A549 (cell line): ENCODE measurements around the gene TBC1D25.

Experiments used
- CBX2 ChIP-seq: fragments of 200-600 bp; sonication (generic); IDR thresholded peaks from 2 replicates; pipeline ENCODE4 v1.6.1; 2016; ENCODE audit warnings: low read depth, mild to moderate bottlenecking, borderline replicate concordance
- HOXA7 ChIP-seq: fragments of 250-450 bp; sonication (Bioruptor Pico); IDR thresholded peaks from 2 replicates; pipeline ENCODE4 v1.5.0; 2020; ENCODE audit warnings: mild to moderate bottlenecking, moderate library complexity
- JUNB ChIP-seq: fragments of >200 bp; sonication (Bioruptor Twin); formaldehyde crosslinking; IDR thresholded peaks from 2 replicates; pipeline ENCODE4 v1.6.1; 2016
- KDM1A ChIP-seq: fragments of 200-600 bp; sonication (generic); IDR thresholded peaks from 2 replicates; pipeline ENCODE4 v1.6.1; 2016; ENCODE audit warnings: low read depth, mild to moderate bottlenecking
- POLR2A ChIP-seq: IDR thresholded peaks from 2 replicates; pipeline ENCODE4 v1.6.1; 2012; ENCODE audit warnings: mild to moderate bottlenecking, low read length
- RNF2 ChIP-seq: fragments of 200-600 bp; sonication (generic); IDR thresholded peaks from 2 replicates; pipeline ENCODE4 v1.6.1; 2016; ENCODE audit warnings: low read depth, mild to moderate bottlenecking, antibody characterized with exemption, moderate library complexity, borderline replicate concordance
- SMC3 ChIP-seq: fragments of >200 bp; sonication (Bioruptor Twin); formaldehyde crosslinking; IDR thresholded peaks from 3 replicates; pipeline ENCODE4 v1.6.1; 2018; ENCODE audit warnings: inconsistent platforms
- TP53 ChIP-seq: fragments of 250-450 bp; sonication (Bioruptor Pico); IDR thresholded peaks from 2 replicates; pipeline ENCODE4 v1.5.0; 2021; ENCODE audit warnings: mild to moderate bottlenecking, moderate library complexity
- TF ChIP-seq, protein P1 (sequence below): fragments of >200 bp; sonication (Bioruptor Twin); formaldehyde crosslinking; IDR thresholded peaks from 3 replicates; pipeline ENCODE4 v1.5.1; 2016
- TF ChIP-seq, protein P2 (sequence below): IDR thresholded peaks from 2 replicates; pipeline ENCODE4 v1.6.1; 2012
- TF ChIP-seq, protein P3 (sequence below): fragments of 150-350 bp; IDR thresholded peaks from 2 replicates; pipeline ENCODE4 v1.6.1; 2014; ENCODE audit warnings: low read depth, mild to moderate bottlenecking, low read length
- TF ChIP-seq, protein P4 (sequence below): IDR thresholded peaks from 2 replicates; pipeline ENCODE4 v1.6.1; 2012; ENCODE audit warnings: low read depth, borderline replicate concordance
- TF ChIP-seq, protein P5 (sequence below): fragments of 450-650 bp; IDR thresholded peaks from 2 replicates; pipeline ENCODE4 v1.6.1; 2014; ENCODE audit warnings: antibody characterized with exemption

DNA sequence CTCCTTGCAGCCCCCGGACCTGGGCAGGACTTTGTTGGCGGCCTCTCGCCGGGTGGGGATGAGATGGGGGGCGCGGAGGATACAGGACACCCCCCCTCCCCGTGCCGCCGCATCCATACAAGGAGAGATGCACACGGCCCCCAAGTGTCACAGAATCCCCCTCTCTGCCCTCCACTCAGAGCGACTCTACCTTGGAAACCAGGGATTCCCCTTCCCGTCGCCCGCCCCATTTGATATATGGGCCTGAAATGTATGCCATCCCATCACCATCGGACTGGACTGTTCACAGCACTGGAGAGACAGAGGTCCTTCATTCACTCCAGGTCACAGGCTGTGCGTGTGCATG is 30.3 kb upstream of the TBC1D25 start:
- TF ChIP-seq, protein P1, sequence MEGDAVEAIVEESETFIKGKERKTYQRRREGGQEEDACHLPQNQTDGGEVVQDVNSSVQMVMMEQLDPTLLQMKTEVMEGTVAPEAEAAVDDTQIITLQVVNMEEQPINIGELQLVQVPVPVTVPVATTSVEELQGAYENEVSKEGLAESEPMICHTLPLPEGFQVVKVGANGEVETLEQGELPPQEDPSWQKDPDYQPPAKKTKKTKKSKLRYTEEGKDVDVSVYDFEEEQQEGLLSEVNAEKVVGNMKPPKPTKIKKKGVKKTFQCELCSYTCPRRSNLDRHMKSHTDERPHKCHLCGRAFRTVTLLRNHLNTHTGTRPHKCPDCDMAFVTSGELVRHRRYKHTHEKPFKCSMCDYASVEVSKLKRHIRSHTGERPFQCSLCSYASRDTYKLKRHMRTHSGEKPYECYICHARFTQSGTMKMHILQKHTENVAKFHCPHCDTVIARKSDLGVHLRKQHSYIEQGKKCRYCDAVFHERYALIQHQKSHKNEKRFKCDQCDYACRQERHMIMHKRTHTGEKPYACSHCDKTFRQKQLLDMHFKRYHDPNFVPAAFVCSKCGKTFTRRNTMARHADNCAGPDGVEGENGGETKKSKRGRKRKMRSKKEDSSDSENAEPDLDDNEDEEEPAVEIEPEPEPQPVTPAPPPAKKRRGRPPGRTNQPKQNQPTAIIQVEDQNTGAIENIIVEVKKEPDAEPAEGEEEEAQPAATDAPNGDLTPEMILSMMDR: no peak
- TF ChIP-seq JUNB: no peak
- TF ChIP-seq TP53 (CRISPR knock-in tag): no peak
- TF ChIP-seq HOXA7: no peak
- TF ChIP-seq, protein P2, sequence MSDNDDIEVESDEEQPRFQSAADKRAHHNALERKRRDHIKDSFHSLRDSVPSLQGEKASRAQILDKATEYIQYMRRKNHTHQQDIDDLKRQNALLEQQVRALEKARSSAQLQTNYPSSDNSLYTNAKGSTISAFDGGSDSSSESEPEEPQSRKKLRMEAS: no peak
- no peak for TF ChIP-seq SMC3
- TF ChIP-seq POLR2A: no peak
- TF ChIP-seq, protein P3, sequence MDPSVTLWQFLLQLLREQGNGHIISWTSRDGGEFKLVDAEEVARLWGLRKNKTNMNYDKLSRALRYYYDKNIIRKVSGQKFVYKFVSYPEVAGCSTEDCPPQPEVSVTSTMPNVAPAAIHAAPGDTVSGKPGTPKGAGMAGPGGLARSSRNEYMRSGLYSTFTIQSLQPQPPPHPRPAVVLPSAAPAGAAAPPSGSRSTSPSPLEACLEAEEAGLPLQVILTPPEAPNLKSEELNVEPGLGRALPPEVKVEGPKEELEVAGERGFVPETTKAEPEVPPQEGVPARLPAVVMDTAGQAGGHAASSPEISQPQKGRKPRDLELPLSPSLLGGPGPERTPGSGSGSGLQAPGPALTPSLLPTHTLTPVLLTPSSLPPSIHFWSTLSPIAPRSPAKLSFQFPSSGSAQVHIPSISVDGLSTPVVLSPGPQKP: no peak
- no peak for TF ChIP-seq RNF2
- TF ChIP-seq KDM1A: no peak
- TF ChIP-seq CBX2: no peak
- TF ChIP-seq, protein P4, sequence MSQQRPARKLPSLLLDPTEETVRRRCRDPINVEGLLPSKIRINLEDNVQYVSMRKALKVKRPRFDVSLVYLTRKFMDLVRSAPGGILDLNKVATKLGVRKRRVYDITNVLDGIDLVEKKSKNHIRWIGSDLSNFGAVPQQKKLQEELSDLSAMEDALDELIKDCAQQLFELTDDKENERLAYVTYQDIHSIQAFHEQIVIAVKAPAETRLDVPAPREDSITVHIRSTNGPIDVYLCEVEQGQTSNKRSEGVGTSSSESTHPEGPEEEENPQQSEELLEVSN: no peak
- TF ChIP-seq, protein P5, sequence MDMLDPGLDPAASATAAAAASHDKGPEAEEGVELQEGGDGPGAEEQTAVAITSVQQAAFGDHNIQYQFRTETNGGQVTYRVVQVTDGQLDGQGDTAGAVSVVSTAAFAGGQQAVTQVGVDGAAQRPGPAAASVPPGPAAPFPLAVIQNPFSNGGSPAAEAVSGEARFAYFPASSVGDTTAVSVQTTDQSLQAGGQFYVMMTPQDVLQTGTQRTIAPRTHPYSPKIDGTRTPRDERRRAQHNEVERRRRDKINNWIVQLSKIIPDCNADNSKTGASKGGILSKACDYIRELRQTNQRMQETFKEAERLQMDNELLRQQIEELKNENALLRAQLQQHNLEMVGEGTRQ: no peak
